IMR-90 (cell line): ENCODE results near the gene TMEM131.

Source experiments
- BHLHE40 ChIP-seq: fragments of 150-350 bp; IDR thresholded peaks from 2 replicates; pipeline ENCODE4 v1.6.1; 2016; ENCODE audit warnings: mild to moderate bottlenecking, low read depth, low read length
- CEBPB ChIP-seq: IDR thresholded peaks from 2 replicates; pipeline ENCODE4 v1.6.1; 2012; ENCODE audit warnings: low read depth, low read length, improper control_type of control experiment
- FOS ChIP-seq: fragments of 150-350 bp; IDR thresholded peaks from 2 replicates; pipeline ENCODE4 v1.6.1; 2016; ENCODE audit warnings: low read depth, low read length
- POLR2A ChIP-seq: IDR thresholded peaks from 2 replicates; pipeline ENCODE4 v1.6.1; 2012; ENCODE audit warnings: mild to moderate bottlenecking, low read depth, low read length
- RFX5 ChIP-seq: IDR thresholded peaks from 2 replicates; pipeline ENCODE4 v1.8.0; 2012; ENCODE audit warnings: low read depth, mild to moderate bottlenecking, low read length, moderate library complexity
- TF ChIP-seq, protein P1 (sequence below): conservative IDR thresholded peaks from 2 replicates; pipeline ENCODE4 v1.5.1; 2012; ENCODE audit warnings: mild to moderate bottlenecking, low read depth, low read length, improper control_type of control experiment
- TF ChIP-seq, protein P2 (sequence below): fragments of 150-350 bp; IDR thresholded peaks from 2 replicates; pipeline ENCODE4 v1.6.1; 2017; ENCODE audit warnings: mild to moderate bottlenecking, antibody characterized with exemption, low read length, low read depth

DNA sequence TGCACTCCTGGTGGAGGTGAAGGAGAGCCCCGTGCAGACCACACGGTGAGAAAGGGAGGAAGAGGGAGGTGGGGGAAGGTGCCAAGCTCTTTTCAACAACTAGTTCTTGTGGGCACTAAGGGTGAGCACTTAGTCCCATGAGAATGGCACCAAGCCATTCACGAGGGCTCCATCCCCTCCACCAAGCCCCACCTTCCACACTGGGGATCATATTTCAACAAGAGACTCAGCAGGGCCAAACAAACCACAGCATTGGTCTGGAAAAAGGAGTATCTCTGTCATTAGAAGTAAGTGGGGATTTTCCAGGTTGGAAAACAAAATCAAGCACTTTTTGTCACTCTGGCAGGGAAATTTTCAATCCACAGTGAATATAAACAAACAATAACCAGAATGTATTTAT is 244.0 kb downstream of the TMEM131 start:
- TF ChIP-seq POLR2A (no peak), BHLHE40 (no peak), CEBPB (no peak), RFX5 (no peak), FOS (no peak)
- TF ChIP-seq, protein P1, sequence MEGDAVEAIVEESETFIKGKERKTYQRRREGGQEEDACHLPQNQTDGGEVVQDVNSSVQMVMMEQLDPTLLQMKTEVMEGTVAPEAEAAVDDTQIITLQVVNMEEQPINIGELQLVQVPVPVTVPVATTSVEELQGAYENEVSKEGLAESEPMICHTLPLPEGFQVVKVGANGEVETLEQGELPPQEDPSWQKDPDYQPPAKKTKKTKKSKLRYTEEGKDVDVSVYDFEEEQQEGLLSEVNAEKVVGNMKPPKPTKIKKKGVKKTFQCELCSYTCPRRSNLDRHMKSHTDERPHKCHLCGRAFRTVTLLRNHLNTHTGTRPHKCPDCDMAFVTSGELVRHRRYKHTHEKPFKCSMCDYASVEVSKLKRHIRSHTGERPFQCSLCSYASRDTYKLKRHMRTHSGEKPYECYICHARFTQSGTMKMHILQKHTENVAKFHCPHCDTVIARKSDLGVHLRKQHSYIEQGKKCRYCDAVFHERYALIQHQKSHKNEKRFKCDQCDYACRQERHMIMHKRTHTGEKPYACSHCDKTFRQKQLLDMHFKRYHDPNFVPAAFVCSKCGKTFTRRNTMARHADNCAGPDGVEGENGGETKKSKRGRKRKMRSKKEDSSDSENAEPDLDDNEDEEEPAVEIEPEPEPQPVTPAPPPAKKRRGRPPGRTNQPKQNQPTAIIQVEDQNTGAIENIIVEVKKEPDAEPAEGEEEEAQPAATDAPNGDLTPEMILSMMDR: no peak
- TF ChIP-seq, protein P2, sequence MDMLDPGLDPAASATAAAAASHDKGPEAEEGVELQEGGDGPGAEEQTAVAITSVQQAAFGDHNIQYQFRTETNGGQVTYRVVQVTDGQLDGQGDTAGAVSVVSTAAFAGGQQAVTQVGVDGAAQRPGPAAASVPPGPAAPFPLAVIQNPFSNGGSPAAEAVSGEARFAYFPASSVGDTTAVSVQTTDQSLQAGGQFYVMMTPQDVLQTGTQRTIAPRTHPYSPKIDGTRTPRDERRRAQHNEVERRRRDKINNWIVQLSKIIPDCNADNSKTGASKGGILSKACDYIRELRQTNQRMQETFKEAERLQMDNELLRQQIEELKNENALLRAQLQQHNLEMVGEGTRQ: no peak
